ENCODE results near the gene MRPS15.
A peak's percentile ranks its signal among the peaks of the same experiment; 100 is the strongest.

The MRPS15 gene

DNA sequence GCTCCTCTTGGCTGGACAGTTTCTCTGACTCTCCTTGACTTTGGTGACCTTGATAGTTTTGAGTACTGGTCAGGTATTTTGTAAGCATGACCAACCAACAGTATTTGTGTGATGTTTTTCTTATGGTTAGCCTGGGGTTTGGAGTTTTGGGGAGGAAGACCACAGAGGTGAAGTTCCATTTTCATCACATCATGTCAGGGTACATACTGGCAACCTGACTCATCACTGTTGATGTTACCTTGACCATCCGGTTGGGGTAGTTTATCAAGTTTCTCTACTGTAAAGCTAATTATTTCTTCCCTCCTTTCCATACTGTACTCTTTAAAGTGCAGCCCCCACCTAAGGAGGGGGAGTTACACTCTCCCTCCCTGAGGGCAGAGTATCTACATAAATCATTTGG lies 27.4 kb downstream of the MRPS15 start:
- TF ChIP-seq, protein P1, sequence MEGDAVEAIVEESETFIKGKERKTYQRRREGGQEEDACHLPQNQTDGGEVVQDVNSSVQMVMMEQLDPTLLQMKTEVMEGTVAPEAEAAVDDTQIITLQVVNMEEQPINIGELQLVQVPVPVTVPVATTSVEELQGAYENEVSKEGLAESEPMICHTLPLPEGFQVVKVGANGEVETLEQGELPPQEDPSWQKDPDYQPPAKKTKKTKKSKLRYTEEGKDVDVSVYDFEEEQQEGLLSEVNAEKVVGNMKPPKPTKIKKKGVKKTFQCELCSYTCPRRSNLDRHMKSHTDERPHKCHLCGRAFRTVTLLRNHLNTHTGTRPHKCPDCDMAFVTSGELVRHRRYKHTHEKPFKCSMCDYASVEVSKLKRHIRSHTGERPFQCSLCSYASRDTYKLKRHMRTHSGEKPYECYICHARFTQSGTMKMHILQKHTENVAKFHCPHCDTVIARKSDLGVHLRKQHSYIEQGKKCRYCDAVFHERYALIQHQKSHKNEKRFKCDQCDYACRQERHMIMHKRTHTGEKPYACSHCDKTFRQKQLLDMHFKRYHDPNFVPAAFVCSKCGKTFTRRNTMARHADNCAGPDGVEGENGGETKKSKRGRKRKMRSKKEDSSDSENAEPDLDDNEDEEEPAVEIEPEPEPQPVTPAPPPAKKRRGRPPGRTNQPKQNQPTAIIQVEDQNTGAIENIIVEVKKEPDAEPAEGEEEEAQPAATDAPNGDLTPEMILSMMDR (IDR thresholded peaks at IDR 0.05; ENCODE audit: control extremely low read depth, extremely low read depth, low read depth, missing control alignments) = no peak
- no peak for DNase-seq (ENCODE audit: extremely low spot score)
- ChIA-PET POLR2A (no interaction called here), CTCF (interaction anchor here (1.6 kb wide), 1 partner anchor 12 kb away, joined by 4 read pairs; no protein-coding TSS in a partner anchor)

DNA sequence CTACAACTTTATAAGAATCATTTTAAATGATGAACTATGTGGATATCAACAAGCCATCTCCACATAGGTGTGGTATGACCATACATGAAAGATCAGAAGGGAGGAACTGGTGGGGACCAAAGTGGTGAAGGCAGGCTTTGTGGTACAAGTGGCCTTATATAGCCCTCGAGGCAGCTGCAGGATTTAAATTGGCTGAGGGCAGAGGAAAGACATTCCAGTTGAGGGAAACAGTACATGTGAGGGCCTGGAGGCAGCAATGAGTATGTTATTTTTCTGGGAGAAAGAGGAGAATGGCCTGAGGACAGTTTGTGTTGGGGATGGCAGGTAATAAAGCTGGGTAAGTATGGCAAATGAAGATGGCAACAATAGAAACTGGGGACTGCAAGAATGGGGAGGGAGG lies 31.1 kb downstream of the MRPS15 start:
- ChIA-PET POLR2A (no interaction called here), CTCF (interaction anchor here (1.4 to 1.8 kb wide), 2 partner anchors 11 to 90 kb away, joined by 5 to 11 read pairs; no protein-coding TSS in a partner anchor)
- TF ChIP-seq, protein P1 (IDR thresholded peaks at IDR 0.05; ENCODE audit: control extremely low read depth, extremely low read depth, low read depth, missing control alignments) = no peak
- no peak for DNase-seq (ENCODE audit: extremely low spot score)

DNA sequence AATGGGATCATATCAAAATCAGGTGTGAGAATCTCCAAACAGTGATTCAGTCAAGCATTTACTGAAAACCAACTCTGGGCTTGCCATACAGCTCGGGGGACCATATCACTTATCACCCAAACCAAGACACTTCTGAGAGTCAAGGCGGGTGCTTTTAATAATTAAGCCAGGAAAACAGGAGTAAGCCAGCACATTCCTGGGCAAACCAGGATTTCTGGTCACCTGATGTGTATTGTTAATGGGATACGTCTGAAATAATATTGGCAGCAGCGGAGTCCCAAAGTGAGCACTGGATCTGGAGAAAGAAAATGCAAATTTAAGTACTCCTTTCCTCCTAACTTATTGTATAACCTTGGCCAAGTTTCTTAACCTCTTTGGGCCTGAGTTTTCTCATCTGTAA lies 31.6 kb downstream of the MRPS15 start:
- TF ChIP-seq, protein P1 (IDR thresholded peaks at IDR 0.05; ENCODE audit: control extremely low read depth, extremely low read depth, low read depth, missing control alignments) = no peak

DNA sequence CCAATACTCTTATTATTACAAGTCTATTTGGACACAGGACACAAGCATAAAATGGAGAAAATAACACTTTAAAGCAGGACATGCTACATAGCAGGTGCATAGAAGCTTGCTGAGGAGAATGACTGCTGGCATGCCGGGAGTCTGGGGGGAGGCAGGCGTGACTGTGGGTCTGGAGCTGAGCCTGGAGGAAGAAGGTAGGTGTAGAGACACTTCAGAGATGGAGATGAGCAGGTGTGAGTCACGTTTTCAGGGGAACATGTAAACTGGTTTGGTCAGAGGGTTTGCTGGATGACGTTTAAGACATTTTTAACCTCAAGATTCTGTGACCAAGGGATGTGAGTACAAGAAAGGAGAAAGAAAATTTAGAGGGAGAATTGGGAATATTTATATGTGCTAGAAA lies 38.4 kb downstream of the MRPS15 start:
- POLR2A ChIA-PET = interaction anchor here (0.6 kb wide), 1 partner anchor 40 kb away, joined by 4 read pairs; no protein-coding TSS in a partner anchor
- no peak for DNase-seq (ENCODE audit: extremely low spot score)
- CTCF ChIA-PET = interaction anchor here (6.5 kb wide), 1 partner anchor 83 kb away, joined by 73 read pairs; no protein-coding TSS in a partner anchor
- TF ChIP-seq, protein P1 (IDR thresholded peaks at IDR 0.05; ENCODE audit: control extremely low read depth, extremely low read depth, low read depth, missing control alignments) = no peak

More for the DNA sequence above, 31.6 kb downstream of the MRPS15 start:
- DNase-seq (ENCODE audit: extremely low spot score) = no peak
- POLR2A ChIA-PET = no interaction called here
- CTCF ChIA-PET = interaction anchor here (1.4 to 1.9 kb wide), 2 partner anchors 11 kb away, joined by 5 to 8 read pairs; no protein-coding TSS in a partner anchor

GRCh38 chr1:36421649-36422048 lies 42.5 kb downstream of the MRPS15 start:
- TF ChIP-seq, protein P1 (IDR thresholded peaks at IDR 0.05; ENCODE audit: control extremely low read depth, extremely low read depth, low read depth, missing control alignments) = no peak
- POLR2A ChIA-PET = no interaction called here
- CTCF ChIA-PET = interaction anchor here (0.7 to 6.5 kb wide), 14 partner anchors 9 to 287 kb away, joined by 3 to 73 read pairs (median 5); partner anchors contain the start of genes LSM10 and SH3D21
- no peak for DNase-seq (ENCODE audit: extremely low spot score)

DNA sequence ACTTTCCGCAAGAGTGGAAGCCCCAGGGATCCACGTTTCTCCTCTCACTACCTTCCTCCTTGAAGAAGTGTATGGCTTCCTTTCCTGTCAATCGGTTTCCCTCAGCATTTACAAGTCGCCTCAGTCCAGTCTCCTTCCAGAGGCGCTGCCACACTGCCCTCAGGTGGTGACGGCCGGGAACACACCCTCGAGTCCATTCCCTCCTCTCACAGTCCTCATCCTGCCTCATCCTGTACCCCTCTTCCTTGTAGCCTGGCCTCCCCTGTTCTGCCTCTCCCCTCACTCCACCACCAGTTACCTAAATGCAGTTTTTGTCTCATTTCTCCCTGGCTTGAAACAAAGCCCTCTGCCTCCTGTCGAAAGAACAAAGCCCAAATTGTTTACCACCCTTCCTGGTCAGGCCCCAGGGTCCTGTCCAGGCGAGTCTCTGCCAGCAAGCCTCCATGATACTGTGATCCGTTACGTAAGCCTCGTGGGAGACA lies 43.3 kb downstream of the MRPS15 start:
- POLR2A ChIA-PET = no interaction called here
- DNase-seq (ENCODE audit: extremely low spot score) = peak; percentile 83
- CTCF ChIA-PET = interaction anchor here (0.9 to 6.5 kb wide), 8 partner anchors 10 to 271 kb away, joined by 3 to 73 read pairs (median 6); no protein-coding TSS in a partner anchor
- TF ChIP-seq, protein P1 (IDR thresholded peaks at IDR 0.05; ENCODE audit: control extremely low read depth, extremely low read depth, low read depth, missing control alignments) = peak; percentile 95

Measured in GM10248 (cell line).